ENCODE measurements around the gene SLC5A9. TPM values are rescaled to one million over a fixed set of nuclear protein-coding genes. Genes with fewer than 3 reads are reported as not detected.

The SLC5A9 gene
- total and polyA plus RNA-seq, 2 of the 4 experiments (the other 2 are of a cell fraction) = not detected

Other genes with a start within 250 kb of the SLC5A9 start
- not detected in 2 replicates for gene TRABD2B, start 225.3 kb upstream of the SLC5A9 start, total RNA-seq (2012; rRNA removed)
- gene TRABD2B, start 225.3 kb upstream of the SLC5A9 start, polyA plus RNA-seq (2012; rRNA removed) = not detected in 2 replicates
- gene SPATA6, start 249.5 kb downstream of the SLC5A9 start, total RNA-seq (2012; rRNA removed) = 2.0 and 2.2 TPM in 2 replicates
- 0.67 and 1.1 TPM in 2 replicates for gene SPATA6, start 249.5 kb downstream of the SLC5A9 start, polyA plus RNA-seq (2012; rRNA removed)